ENCODE data around the gene EGFL6.

EGFL6 gene

DNA sequence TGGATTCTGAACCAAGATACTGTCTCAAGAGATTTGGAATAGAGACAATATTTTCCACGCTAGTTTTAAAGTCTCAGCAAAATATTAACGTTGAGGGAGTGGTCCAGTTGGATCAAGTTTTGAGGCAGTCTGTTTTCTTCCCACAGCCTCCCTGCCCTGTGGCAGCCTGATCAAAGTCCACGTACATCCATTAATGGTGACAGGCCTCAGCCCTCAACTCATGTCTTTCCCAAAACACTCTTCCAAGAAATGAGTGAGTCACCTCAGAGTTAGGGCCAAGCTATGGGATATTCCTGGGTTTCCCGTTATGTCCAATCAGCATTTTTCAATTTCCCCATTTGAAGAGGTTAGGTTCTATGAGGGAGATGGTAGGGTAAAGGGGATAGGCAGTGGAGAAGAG is 28.5 kb downstream of the EGFL6 start:
- TF ChIP-seq CTCF (IDR thresholded peaks at IDR 0.05; ENCODE audit: poor library complexity, severe bottlenecking): no peak
- Histone ChIP-seq H3K36me3 (ENCODE audit: low read depth) (no peaks in the 10 kb centered on the region), H3K27ac (ENCODE audit: poor library complexity, severe bottlenecking) (no peak overlapping the region), H3K27me3 (ENCODE audit: insufficient read depth, poor library complexity, severe bottlenecking) (no peaks in the 10 kb centered on the region), H3K4me3 (ENCODE audit: severe bottlenecking) (no peak overlapping the region), H3K9me3 (ENCODE audit: severe bottlenecking) (no peaks in the 10 kb centered on the region), H3K4me1 (ENCODE audit: insufficient read depth, poor library complexity, severe bottlenecking) (no peaks in the 10 kb centered on the region)
- ATAC-seq (ENCODE audit: low read depth) (no peak), DNase-seq (ENCODE audit: low spot score) (no peak)

DNA sequence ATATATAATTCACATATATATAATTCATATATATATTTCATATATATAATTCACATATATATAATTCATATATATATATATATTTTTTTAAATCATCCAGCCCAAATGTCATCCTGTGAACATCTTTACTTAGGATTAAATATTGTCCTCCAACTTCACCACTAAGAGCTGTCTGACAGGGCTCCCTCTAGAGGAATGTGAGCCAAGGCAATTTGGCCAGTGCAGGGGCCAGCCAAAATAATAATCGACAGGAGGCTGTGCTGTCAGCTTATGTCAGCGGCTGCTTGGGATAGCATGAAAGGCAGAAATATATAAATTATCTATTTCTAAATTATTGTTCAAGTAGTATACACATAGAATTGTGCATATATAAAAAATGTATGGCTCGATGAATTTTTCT is 29.5 kb downstream of the EGFL6 start:
- TF ChIP-seq CTCF (IDR thresholded peaks at IDR 0.05; ENCODE audit: poor library complexity, severe bottlenecking): no peak
- Histone ChIP-seq H3K27ac (ENCODE audit: poor library complexity, severe bottlenecking) (no peak overlapping the region), H3K4me3 (ENCODE audit: severe bottlenecking) (no peak overlapping the region), H3K27me3 (ENCODE audit: insufficient read depth, poor library complexity, severe bottlenecking) (no peaks in the 10 kb centered on the region), H3K9me3 (ENCODE audit: severe bottlenecking) (no peaks in the 10 kb centered on the region), H3K4me1 (ENCODE audit: insufficient read depth, poor library complexity, severe bottlenecking) (no peaks in the 10 kb centered on the region), H3K36me3 (ENCODE audit: low read depth) (no peaks in the 10 kb centered on the region)
- DNase-seq (ENCODE audit: low spot score): no peak
- ATAC-seq (ENCODE audit: low read depth): no peak

- Histone ChIP-seq H3K9me3 (ENCODE audit: severe bottlenecking) (no peaks in the 10 kb centered on the region), H3K36me3 (ENCODE audit: low read depth) (no peaks in the 10 kb centered on the region), H3K4me3 (ENCODE audit: severe bottlenecking) (no peak overlapping the region), H3K27me3 (ENCODE audit: insufficient read depth, poor library complexity, severe bottlenecking) (no peaks in the 10 kb centered on the region), H3K4me1 (ENCODE audit: insufficient read depth, poor library complexity, severe bottlenecking) (no peaks in the 10 kb centered on the region), H3K27ac (ENCODE audit: poor library complexity, severe bottlenecking) (no peak overlapping the region)
- ATAC-seq (ENCODE audit: low read depth) (no peak), DNase-seq (ENCODE audit: low spot score) (no peak)
- no peak for TF ChIP-seq CTCF (IDR thresholded peaks at IDR 0.05; ENCODE audit: poor library complexity, severe bottlenecking)
Observed at GRCh38 chrX:13599491-13599890, 30.1 kb downstream of the EGFL6 start.

DNA sequence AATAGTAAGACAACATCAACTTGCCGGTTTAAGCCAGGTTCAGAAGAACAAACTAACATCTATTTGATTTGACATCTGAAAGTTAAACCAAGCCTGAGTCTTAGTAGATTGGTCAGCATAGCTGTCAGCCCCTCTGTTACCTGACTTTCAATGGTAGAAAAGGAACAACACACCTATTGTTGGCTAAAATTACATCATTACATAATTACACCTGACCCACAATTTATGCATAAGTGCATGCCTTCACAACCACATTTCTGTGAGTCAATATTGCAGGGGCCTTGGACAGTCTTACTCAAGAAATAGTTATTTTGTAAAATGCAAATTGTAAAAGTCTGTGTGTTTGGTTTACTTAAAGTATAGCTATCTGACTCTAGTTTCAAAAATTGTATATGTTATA is 36.2 kb downstream of the EGFL6 start:
- TF ChIP-seq CTCF (IDR thresholded peaks at IDR 0.05; ENCODE audit: poor library complexity, severe bottlenecking): no peak
- no peaks in the 10 kb centered on the region for H3K27me3 ChIP-seq (ENCODE audit: insufficient read depth, poor library complexity, severe bottlenecking)
- no peak overlapping the region for H3K27ac ChIP-seq (ENCODE audit: poor library complexity, severe bottlenecking)
- DNase-seq (ENCODE audit: low spot score) (no peak), ATAC-seq (ENCODE audit: low read depth) (no peak)
- H3K4me3 ChIP-seq (ENCODE audit: severe bottlenecking): no peak overlapping the region
- H3K4me1 ChIP-seq (ENCODE audit: insufficient read depth, poor library complexity, severe bottlenecking): no peaks in the 10 kb centered on the region
- no peaks in the 10 kb centered on the region for H3K9me3 ChIP-seq (ENCODE audit: severe bottlenecking)
- no peaks in the 10 kb centered on the region for H3K36me3 ChIP-seq (ENCODE audit: low read depth)

GRCh38 chrX:13607331-13607995 is 38.1 kb downstream of the EGFL6 start:
- H3K36me3 ChIP-seq (ENCODE audit: low read depth): no peaks in the 10 kb centered on the region
- H3K27ac ChIP-seq (ENCODE audit: poor library complexity, severe bottlenecking): no peak overlapping the region
- ATAC-seq (ENCODE audit: low read depth) (no peak), DNase-seq (ENCODE audit: low spot score) (no peak)
- no peaks in the 10 kb centered on the region for H3K27me3 ChIP-seq (ENCODE audit: insufficient read depth, poor library complexity, severe bottlenecking)
- no peaks in the 10 kb centered on the region for H3K9me3 ChIP-seq (ENCODE audit: severe bottlenecking)
- no peak for TF ChIP-seq CTCF (IDR thresholded peaks at IDR 0.05; ENCODE audit: poor library complexity, severe bottlenecking)
- no peaks in the 10 kb centered on the region for H3K4me1 ChIP-seq (ENCODE audit: insufficient read depth, poor library complexity, severe bottlenecking)
- no peak overlapping the region for H3K4me3 ChIP-seq (ENCODE audit: severe bottlenecking)
